Left kidney (tissue), 8 donors: ENCODE measurements around the gene HERC6. TPM values are rescaled to one million over a fixed set of nuclear protein-coding genes. Genes with fewer than 3 reads are reported as not detected.
"Not testable (repeated sequence)": the region's sequence is repeated elsewhere in the genome, so short reads cannot be mapped to it uniquely, and the experiment has no call there.

Experiments used
- DNase-seq: peaks from one replicate; pipeline ENCODE4 v3.0.0-alpha.2; 2013
- long read RNA-seq, 8 donors: transcript quantifications; one replicate each; lab custom pipeline, GENCODE V29; 2026
- polyA plus RNA-seq: library from polyadenylated mRNA; unstranded; fragments of 120-200 nt; gene quantifications from one replicate; pipeline ENCODE4 v1.2.1, GENCODE V29; 2013; ENCODE audit not compliant: insufficient read length

Gene HERC6
- polyA plus RNA-seq = 11.2 TPM
- long read RNA-seq, donor 1, partial matches to known transcripts = 0 of 1 reads
- long read RNA-seq, donor 1, other reads (novel, unspliced or antisense) = 0 of 1 reads
- long read RNA-seq, donor 2, partial matches to known transcripts = 0 of 1 reads
- long read RNA-seq, donor 2, other reads (novel, unspliced or antisense) = 0 of 1 reads
- long read RNA-seq, donor 3, partial matches to known transcripts = 0 of 1 reads
- long read RNA-seq, donor 3, other reads (novel, unspliced or antisense) = 0 of 1 reads
- long read RNA-seq, donor 4 = 0 reads
- long read RNA-seq, donor 5 = 0 reads
- long read RNA-seq, donor 6 = 0 reads
- long read RNA-seq, donor 7, partial matches to known transcripts = 0 of 1 reads
- long read RNA-seq, donor 7, other reads (novel, unspliced or antisense) = 0 of 1 reads
- long read RNA-seq, donor 8 = 0 reads

DNA sequence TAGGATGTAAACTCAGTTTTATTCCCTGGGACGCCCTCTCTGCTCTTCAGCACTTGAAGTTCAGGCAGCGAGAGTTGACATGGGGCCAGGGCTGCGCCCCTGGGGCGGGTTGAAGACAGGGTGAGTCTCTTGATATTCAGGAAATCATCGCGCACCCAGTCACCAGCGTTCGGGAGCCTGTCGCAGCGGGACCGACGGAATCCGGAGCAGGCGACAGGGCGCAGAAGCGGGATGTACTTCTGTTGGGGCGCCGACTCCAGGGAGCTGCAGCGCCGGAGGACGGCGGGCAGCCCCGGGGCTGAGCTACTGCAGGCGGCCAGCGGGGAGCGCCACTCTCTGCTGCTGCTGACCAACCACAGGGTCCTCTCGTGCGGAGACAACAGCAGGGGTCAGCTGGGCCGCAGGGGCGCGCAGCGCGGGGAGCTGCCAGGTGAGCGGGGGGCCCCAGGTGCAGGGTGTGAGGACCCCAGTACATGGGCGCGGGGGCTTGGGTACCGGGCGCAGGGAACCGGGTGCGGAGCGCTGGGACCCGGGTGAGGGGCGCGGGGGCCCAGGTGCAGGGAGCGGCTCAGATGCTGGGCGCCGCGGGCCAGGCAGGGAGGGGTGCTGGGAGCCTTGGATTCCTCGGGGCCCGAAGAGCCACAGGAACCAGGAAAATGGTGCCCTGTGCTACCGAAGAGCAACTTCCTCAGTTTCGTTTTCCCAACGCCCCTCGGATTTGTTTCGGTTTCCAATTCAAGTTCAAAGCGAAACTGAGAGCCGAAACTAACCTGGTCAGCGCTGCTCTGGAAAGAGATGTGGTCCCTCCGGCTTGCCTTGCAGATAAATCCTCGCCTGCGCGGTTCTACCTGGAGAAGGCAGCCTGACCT, at the start of gene HERC6:
TSS of gene HERC6 (plus strand) at position 162 of the 869 bp plus-strand sequence. CDS start at position 232, 70 bp downstream.
- DNase-seq = peak; percentile 81

DNA sequence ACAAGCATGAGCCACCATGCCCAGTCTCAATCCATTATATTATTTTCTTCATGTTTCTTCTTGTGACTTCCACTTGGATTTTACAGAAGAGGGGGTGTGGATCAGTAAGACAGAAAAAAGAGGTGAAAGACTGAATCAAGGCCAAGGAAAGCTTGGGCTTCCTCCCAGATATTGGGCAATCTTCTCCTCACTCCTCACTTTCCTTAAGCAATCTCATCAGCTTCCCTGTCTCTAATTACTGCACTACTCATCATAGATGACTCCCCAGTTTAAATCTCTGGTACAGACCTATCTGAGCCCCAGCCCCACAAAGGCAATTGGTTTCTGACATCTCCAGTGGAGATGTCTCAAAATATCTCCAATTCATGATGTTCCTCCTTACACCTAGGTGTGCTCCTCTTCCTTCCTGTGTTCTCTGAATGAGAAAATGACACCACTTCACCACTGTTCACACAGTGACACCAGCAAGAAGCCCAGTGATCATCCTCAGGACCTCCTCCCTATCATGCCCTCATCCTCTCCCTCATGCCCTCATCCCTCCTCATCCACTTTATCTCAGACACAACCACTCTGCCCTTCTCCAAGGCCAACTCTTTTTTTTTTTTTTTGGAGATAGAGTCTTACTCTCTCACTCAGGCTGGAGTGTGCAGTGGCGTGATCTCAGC, 44.8 kb upstream of the HERC6 start:
- no peak for DNase-seq

DNA sequence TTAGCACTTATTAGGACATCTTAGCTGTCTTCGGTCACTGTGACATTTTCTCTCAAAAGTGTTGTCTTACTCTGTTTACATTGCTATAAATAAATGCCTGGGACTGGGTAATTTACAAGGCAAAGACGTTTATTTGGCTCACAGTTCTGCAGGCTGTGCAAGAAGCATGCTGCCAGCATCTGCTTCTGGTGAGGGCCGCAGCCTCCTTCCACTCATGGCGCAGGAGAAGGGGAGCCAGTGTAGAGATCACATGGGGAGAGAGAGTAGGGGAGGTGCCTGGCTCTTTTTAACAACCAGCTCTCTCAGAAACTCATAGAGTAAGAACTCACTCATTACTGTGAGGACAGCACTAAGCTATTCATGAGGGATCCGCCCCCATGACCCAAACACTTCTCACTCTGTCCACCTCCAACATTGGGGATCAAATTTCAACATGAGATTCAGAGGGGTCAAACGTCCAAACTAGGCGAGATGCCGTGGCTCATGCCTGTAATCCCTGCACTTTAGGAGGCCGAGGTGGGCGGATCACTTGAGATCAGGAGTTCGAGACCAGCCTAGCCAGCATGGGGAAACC, 43.5 kb upstream of the HERC6 start:
- DNase-seq = no peak

DNA sequence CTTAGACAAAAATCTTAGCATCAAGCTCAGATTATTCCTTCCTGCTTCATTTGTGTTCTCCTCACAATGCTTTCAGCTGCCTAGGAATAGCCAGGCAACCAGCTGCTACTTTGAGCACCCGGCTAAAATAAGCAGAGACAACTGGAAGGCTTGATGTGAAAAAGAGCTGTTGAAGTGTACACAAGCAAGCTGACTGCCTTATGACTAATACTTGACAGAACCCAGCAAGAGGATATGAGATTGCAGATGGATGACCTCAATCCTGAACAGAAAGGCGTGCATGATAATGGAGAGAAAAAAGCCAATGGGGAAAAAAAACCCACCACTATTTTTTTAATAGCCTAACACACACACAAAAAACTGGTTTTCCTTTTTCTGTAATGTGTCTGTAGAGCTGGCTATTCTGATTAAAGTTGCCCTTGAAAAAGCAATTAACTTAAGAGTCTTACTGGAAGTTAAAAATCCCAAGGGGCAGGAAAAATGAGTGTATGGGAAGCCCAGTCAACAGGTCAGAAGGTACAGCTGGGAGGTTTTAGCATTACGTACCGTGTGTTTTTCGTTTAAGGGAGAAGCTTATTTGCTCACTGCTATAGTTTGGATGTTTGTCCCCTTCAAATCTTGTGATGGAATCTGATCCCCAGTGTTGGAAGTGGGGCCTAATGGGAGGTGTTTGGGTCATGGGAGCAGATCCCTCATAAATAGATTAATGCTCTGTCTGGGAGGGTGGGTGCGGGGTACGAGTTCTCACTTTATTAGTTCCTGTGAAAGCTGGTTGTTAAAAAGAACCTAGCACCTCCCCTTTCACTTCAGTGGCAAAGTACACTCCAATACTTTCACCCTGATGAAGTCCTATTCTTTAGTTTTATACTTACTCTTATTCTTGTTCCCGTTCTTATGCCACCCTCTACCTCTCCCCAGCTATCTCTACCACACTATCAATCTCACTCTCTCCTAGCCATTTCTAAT, 37.1 kb upstream of the HERC6 start:
- peak; percentile 46 for DNase-seq

DNA sequence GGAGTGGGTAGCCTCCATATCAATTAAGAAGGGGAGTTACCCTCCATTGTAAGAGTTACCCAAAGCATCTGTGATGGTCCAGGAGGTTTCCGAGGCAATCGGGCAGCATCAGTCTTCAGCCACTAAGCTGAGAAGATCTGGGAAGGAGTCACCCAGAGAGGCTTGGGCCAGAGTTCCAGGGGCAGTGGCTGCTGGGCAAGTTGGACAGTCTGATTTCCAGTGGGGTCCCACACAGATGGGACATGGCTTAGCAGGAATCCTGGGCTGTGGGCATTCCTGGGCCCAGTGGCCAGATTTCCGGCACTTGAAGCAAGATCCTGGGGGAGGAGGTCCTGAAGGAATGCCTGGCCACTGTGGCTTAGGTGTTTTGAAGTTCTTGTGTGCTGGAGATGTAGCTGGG, 31.8 kb upstream of the HERC6 start:
- not testable (repeated sequence) for DNase-seq

DNA sequence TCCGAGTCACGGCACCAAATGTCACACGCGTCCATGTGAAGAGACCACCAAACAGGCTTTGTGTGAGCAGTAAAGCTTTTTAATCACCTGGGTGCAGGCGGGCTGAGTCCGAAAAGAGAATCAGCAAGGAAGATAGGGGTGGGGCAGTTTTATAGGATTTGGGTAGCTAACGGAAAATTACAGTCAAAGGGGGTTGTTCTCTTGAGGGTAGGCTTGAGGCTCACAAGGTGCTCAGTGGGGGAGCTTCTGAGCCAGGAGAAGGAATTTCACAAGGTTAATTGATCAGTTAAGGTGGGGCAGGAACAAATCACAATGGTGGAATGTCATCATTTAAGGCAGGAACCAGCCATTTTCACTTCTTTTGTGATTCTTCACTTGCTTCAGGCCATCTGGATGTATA, 29.9 kb upstream of the HERC6 start:
- DNase-seq = not testable (repeated sequence)

DNA sequence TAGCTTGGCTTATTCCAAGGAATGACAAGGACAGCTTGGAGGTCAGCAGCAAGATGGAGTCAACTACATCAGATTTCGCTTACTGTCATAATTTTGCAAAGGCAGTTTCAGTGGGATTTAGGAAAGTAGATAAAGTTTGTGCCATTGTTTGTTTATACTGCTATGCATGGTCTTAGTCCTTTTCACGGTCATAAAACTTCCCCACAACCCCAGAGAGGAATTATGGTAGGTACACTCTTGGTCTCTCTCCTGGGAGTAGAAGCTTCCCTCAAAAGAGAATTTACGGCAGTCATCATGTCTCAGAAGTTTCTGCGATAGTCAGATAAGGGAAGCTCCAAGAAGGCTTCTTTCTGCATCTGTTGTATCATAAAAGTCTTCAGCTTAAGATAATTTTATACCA, 27.9 kb upstream of the HERC6 start:
- no peak for DNase-seq

DNA sequence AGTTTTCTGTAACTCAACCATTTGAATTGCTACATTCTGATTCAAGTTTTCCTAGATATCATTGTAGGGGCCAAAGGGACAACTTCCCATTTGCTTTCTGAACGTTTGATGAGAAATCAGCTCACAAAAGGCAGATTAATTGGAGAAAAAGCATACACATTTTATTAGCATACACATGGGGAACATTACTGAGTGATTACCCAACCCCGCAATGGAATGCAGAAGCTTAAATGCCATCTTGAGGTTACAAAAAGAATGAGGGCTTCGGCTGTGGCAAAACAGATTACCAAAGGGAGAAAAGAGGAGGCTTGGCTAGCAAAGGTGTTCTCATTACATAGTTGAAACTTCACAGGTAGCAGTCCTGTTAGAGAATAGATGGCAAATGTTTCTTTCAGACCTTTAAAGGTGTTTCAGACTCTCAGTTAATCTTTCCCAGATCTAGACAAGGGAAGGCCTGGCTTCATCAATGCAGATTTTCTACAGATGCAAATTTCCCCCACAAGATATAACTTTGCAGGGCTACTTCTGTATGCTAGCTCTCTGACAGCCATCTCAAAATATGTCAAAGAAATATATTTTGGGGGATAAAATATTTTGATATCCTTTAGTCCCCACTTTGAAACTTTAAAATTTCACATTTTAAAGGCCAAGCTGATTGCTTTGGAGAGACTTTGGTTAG, 26.5 kb upstream of the HERC6 start:
- DNase-seq = no peak

DNA sequence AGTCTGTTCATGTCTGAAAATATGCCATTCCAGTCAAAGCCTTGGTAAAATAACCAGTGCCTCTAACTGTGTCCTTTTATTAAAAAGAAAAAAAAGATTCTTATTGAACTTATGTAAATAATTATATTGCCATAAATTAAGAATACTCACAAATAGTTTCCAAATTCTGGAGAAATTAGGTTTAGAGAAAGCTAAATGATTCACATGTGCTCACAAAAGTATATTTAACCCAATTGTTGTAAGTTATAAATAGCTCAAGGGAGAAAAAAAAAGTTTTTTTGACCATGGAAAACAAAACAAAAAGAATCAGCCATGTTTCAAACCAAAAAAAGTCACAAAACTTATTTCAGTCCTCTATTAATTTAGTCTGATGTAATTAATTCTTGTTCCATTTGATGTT, 25.3 kb upstream of the HERC6 start:
- no peak for DNase-seq

DNA sequence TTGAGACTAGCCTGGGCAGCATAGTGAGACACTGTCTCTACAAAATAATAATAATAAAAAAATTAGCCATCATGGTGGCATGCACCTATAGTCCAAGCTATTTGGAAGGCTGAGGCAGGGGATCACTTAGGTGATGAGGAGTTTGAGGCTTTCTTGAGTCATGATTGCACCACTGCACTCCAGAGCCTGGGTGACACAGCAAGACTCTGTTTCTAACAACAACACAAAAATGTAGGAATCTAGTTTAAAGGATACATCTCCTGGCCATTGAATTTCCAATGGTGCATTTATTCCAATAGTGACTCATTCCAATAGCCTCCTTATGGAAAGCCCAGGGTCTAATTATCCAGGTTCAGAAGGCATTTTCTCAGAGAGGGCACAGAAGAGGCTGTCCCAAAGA, 21.9 kb upstream of the HERC6 start:
- no peak for DNase-seq

DNA sequence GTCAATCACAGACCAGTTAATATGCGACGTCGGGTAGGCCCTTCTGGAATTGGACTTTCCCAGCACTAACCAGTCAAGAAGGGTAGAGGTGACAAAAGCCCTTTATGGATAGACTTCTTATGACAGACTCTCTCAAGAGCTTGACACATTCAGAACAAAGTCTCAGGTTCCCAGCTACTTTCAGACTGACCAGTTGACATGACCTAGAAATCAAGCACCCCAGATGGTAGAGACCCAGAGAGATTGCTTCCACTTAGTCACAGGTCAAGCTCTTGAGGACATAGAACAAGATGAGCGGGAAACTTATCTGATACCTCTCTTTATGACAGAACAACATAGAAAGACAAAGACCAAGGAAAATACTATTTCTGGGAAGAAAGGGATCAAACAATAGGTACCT, 21.4 kb upstream of the HERC6 start:
- DNase-seq = no peak

DNA sequence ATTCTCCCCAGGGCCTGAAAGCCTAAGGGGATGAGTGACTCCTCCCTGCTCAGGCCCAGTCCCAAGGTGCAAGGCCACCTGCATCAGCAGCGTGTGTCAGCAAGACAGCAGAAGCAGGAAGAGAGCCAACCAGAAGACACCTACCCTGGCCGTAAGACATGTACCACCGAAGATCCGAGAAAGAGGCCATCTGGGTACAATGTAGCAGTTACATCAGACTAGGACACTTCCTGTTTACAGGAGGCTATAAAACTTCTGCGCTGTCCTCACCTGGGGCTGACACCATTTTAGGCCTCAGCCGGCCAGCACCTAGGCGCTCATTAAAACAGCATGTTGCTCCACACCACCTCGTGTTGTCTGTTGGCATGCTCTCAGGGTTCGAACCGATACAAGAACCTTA, 19.1 kb upstream of the HERC6 start:
- no peak for DNase-seq

DNA sequence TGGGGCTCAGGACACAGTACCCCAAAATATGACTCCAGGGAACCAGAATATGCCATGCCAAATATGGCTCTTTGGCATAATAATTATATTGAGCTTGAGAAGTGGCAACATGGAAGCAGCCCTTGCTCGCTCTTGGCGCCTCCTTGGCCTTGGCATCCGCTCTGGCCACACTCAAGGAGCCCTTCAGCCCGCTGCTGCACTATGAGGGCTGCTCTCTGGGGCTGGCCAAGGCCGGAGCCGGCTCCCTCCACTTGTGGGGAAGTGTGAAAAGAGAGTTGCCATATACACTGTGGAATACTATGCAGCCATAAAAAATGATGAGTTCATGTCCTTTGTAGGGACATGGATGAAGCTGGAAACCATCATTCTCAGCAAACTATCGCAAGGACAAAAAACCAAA, 18.4 kb upstream of the HERC6 start:
- DNase-seq = no peak

DNA sequence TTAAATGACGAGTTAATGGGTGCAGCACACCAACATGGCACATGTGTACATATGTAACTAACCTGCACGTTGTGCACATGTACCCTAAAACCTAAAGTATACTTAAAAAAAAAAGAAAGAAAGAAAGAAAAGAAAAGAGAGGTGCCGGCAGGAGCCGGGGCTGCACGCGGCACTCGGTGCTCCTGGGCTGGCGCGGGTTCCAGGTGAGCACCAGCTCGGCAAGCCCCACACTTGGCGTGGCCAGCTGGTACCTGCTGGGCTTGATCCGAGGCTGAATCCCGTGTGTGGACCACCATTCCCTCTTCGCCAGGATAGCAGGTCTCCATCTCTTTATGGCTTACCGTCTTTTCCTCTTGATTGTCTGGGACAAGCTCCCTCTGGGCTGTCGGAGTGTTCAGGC, 17.9 kb upstream of the HERC6 start:
- no peak for DNase-seq

DNA sequence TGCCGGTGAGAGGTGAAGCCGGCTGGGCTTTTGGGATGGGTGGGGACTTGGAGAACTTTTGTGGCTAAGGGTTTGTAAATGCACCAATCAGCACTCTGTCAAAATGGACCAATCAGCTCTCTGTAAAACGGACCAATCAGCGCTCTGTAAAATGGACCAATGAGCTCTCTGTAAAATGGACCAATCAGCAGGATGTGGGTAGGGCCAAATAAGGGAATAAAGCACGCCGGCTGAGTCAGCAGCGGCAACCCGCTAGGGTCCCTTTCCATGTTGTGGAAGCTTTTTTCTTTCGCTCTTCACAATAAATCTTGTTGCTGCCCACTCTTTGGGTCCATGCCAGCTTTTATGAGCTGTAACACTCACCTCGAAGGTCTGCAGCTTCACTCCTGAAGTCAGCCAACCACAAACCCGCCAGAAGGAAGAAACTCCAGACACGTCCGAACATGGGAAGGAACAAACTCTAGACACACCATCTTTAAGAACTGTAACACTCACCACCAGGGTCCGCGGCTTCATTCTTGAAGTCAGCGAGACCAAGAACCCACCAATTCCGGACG, 17.4 kb upstream of the HERC6 start:
- DNase-seq = not testable (repeated sequence)

DNA sequence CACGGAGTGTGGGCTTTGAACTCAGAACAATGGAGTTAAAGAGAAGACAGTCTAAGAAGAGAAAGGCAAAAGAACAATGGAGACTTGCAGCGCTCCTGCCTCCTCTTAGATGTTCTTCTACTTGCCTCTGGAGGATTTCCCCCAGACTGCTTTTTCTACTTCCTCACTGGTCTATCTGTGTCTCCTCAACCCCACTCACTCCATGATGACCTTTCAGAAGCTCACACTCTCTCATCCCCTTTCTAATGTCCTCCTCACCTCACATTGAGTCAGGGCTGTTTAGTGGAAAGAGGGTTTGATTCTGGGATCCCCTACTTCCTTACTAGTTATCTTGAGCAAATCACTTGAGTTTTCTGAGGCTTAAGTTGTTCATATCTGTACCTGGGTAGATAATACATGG, 12.2 kb upstream of the HERC6 start:
- no peak for DNase-seq

DNA sequence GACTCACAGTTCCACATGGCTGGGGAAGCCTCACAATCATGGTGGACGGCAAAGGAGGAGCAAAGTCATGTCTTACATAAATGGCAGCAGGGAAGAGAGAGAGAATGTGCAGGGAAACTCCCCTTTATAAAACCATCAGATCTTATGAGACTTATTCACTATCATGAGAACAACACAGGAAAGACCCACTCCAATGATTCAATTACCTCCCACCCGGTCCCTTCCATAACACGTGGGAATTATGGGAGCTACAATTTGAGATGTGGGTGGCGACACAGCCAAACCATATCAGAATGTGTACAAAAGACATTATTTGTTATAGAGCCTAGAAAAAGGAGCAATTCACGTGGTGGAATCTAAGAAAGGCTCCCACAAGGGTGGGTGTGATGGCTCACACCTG, 10.8 kb upstream of the HERC6 start:
- no peak for DNase-seq

DNA sequence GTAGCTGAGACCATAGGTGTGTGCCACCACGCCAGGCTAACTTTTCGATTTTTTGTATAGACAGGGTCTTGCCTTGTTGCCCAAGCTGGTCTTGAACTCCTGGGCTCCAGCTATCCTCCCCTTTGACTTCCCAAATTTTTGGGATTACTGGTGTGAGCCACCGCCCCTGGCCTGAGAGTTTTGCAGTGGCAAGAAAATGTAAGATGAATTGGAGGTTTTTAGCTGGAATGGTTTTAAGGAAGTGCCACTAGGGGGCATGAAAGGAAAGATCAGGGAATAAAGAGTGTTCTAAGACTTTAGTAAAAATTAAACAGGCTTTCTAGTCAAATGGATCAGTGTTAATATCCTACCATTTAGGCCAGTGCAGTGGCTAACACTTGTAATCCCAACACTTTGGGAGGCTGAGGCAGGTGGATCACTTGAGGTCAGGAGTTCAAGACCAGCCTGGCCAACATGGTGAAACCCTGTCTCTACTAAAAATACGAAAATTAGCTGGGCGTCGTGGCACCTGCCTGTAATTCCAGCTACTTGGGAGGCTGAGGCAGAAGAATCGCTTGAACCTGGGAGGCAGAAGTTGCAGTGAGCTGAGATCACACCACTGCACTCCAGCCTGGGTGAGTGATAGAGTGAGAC, 9.4 kb upstream of the HERC6 start:
- DNase-seq = peak; percentile 48

DNA sequence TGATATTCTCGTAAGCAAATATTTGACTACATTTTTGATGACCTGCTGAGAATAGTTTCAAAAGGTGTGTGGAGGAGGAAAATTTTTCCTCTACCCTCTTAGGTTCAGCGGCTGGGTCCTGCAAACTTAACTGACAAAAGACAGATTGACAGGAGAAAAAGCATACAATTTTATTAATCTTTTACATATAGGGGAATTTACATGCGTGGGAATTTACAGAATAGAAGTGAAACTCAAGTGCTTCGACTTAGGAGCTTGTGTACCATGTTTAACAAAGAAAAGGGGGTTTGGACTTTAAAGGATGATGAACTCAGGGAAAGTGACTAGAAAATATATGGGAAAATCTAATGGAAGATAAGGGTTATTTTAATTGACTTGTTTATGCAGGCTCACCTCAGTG, 2.5 kb downstream of the HERC6 start:
- DNase-seq = no peak

DNA sequence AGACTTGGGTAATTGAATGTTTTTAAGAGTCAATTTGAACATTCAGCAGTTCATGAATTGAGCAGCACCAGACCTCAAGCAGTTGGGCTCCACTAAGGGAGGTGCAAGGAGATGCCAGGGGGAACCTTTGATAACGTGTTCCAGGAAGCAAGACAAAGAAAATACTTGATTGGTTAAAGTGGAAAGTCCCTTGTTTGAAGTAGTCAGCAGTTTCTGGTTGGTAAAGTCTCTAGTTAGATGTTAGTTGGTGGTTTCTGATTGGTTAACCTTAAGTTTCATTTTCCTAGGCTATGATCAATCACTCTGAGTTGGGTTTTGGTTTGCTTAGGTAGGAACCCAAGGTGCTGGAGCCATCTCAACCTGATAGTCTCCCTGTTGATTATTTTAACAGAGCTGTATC, 4.0 kb downstream of the HERC6 start:
- no peak for DNase-seq
